ENCODE results near the gene LCN2.
"Not testable (repeated sequence)": the region's sequence is repeated elsewhere in the genome, so short reads cannot be mapped to it uniquely, and the experiment has no call there.

- TF ChIP-seq CTCF (IDR thresholded peaks at IDR 0.05); FOXP4 (CRISPR knock-in tag; IDR thresholded peaks at IDR 0.05): not testable (repeated sequence)
Observed at GRCh38 chr9:128132139-128132538, 17.1 kb upstream of the LCN2 start.

Measured in WTC11 (cell line).